GM19099 (cell line): ENCODE results near the gene HES7.

Experiments used
- POLR2A ChIP-seq: IDR thresholded peaks from 3 replicates; pipeline ENCODE4 v1.6.1; 2011; ENCODE audit warnings: low read depth; ENCODE audit not compliant: insufficient read length; ENCODE audit errors: extremely low read depth

HES7 gene

GRCh38 chr17:8159032-8159400 lies 35.1 kb upstream of the HES7 start:
- no peak for TF ChIP-seq POLR2A

- TF ChIP-seq POLR2A: no peak
Observed at GRCh38 chr17:8158267-8159031, 34.5 kb upstream of the HES7 start.

GRCh38 chr17:8156246-8156992 lies 32.5 kb upstream of the HES7 start:
- peak; percentile 72 for TF ChIP-seq POLR2A

GRCh38 chr17:8155996-8156245 lies 32.0 kb upstream of the HES7 start:
- no peak for TF ChIP-seq POLR2A

GRCh38 chr17:8155231-8155995 lies 31.5 kb upstream of the HES7 start:
- TF ChIP-seq POLR2A: no peak

GRCh38 chr17:8154608-8155155 lies 30.8 kb upstream of the HES7 start:
- no peak for TF ChIP-seq POLR2A

GRCh38 chr17:8153957-8154607 lies 30.2 kb upstream of the HES7 start:
- no peak for TF ChIP-seq POLR2A

GRCh38 chr17:8153525-8153956 lies 29.6 kb upstream of the HES7 start:
- no peak for TF ChIP-seq POLR2A

- TF ChIP-seq POLR2A: no peak
Observed at GRCh38 chr17:8153031-8153451, 29.1 kb upstream of the HES7 start.

- TF ChIP-seq POLR2A: peak; percentile 73
Observed at GRCh38 chr17:8152112-8152775, 28.3 kb upstream of the HES7 start, which contains the start of gene PER1. PER1 (minus strand) TSS chr17:8152404; CDS start chr17:8150706, 1,698 bp downstream.

- TF ChIP-seq POLR2A: no peak
Observed at GRCh38 chr17:8151641-8152111, 27.8 kb upstream of the HES7 start.

GRCh38 chr17:8151120-8151640 lies 27.3 kb upstream of the HES7 start:
- TF ChIP-seq POLR2A: no peak

GRCh38 chr17:8150194-8151119 lies 26.6 kb upstream of the HES7 start:
- no peak for TF ChIP-seq POLR2A

- no peak for TF ChIP-seq POLR2A
Observed at GRCh38 chr17:8149419-8150193, 25.7 kb upstream of the HES7 start.
